Calu3 (cell line): ENCODE measurements around the gene KCNS3. TPM values are rescaled to one million over a fixed set of nuclear protein-coding genes. Genes with fewer than 3 reads are reported as not detected.

Source experiments
- BruUV-seq: library from RNA; stranded (reverse); fragments of 400-500 nt; replicated peaks from 2 replicates; lab custom pipeline; 2021; lab: Mats Ljungman, UMichigan
- CTCF ChIA-PET: fragments of 300-600 bp; sonication (Branson Sonifier 250); formaldehyde crosslinking; loops from one replicate; lab custom pipeline; 2022; ENCODE audit warnings: antibody characterized with exemption; lab: Charles Lee
- DNase-seq: peaks from one replicate; pipeline ENCODE4 v3.0.0; 2022
- H3K27ac Mint-ChIP-seq: one replicate; pipeline ENCODE4 v1.8.0; 2022; ENCODE audit warnings: mixed read lengths; ENCODE audit not compliant: unreplicated experiment
- H3K27me3 Mint-ChIP-seq: one replicate; pipeline ENCODE4 v1.8.0; 2022; ENCODE audit warnings: mixed read lengths; ENCODE audit not compliant: unreplicated experiment
- H3K36me3 Mint-ChIP-seq: one replicate; pipeline ENCODE4 v1.8.0; 2022; ENCODE audit warnings: mild to moderate bottlenecking, moderate library complexity, mixed read lengths; ENCODE audit not compliant: insufficient read depth, unreplicated experiment
- H3K4me1 Mint-ChIP-seq: one replicate; pipeline ENCODE4 v1.8.0; 2022; ENCODE audit warnings: mild to moderate bottlenecking, low read depth, mixed read lengths; ENCODE audit not compliant: unreplicated experiment
- H3K4me3 Mint-ChIP-seq: one replicate; pipeline ENCODE4 v1.8.0; 2022; ENCODE audit warnings: mild to moderate bottlenecking, low read depth, moderate library complexity, mixed read lengths; ENCODE audit not compliant: unreplicated experiment
- H3K9me3 Mint-ChIP-seq: one replicate; pipeline ENCODE4 v1.8.0; 2022; ENCODE audit warnings: low read depth, mixed read lengths; ENCODE audit not compliant: unreplicated experiment
- CTCF ChIP-seq: fragments of 200-600 bp; IDR thresholded peaks from one replicate; pipeline ENCODE4 v1.8.0; 2022; ENCODE audit warnings: antibody characterized with exemption; ENCODE audit not compliant: unreplicated experiment
- intact Hi-C: fragments of 100-400 bp; cut with micrococcal nuclease; formaldehyde crosslinking; loops from one replicate; pipeline ENCODE4 v1.10.0; 2022; ENCODE audit not compliant: unreplicated experiment
- total RNA-seq: library from RNA; stranded (reverse); gene quantifications from 2 replicates; pipeline ENCODE4 v1.2.3, GENCODE V29; 2022

Gene KCNS3
- total RNA-seq, 1 experiment from 2014 or later, result 5.0 TPM

GRCh38 chr2:17876590-17876989 lies 1.9 kb upstream of the KCNS3 start:
- CTCF ChIA-PET, result interaction anchor here (0.6 kb wide), 1 partner anchor 67 kb away, joined by 5 read pairs; no protein-coding TSS in a partner anchor
- Mint-ChIP-seq H3K4me1 (no peaks in the 10 kb centered on the region), H3K4me3 (no peak overlapping the region), H3K27ac (no peak overlapping the region), H3K36me3 (peaks cover 14% of the 10 kb centered on the region), H3K9me3 (no peaks in the 10 kb centered on the region), H3K27me3 (peaks cover 96% of the 10 kb centered on the region)
- no peak for TF ChIP-seq CTCF
- no TSS peak for BruUV-seq
- intact Hi-C loops, result no loop called here
- no peak for DNase-seq

GRCh38 chr2:17877811-17878280 lies 621 bp upstream of the KCNS3 start:
- no peak for DNase-seq
- no peak for TF ChIP-seq CTCF
- intact Hi-C loops, result no loop called here
- no peaks in the 10 kb centered on the region for H3K4me1 Mint-ChIP-seq
- H3K27ac Mint-ChIP-seq, result no peak overlapping the region
- peaks cover 92% of the 10 kb centered on the region for H3K27me3 Mint-ChIP-seq
- H3K4me3 Mint-ChIP-seq, result peak overlapping the region; percentile 78
- no TSS peak for BruUV-seq
- peaks cover 14% of the 10 kb centered on the region for H3K36me3 Mint-ChIP-seq
- CTCF ChIA-PET, result no interaction called here
- H3K9me3 Mint-ChIP-seq, result no peaks in the 10 kb centered on the region

- peak; percentile 68 for DNase-seq
- CTCF ChIA-PET, result interaction anchor here (0.7 to 1.0 kb wide), 2 partner anchors 14 to 39 kb away, joined by 3 to 4 read pairs; no protein-coding TSS in a partner anchor
- BruUV-seq, result no TSS peak
Observed at GRCh38 chr2:17879137-17879912, 858 bp downstream of the KCNS3 start.

GRCh38 chr2:17879913-17880274 lies 1.4 kb downstream of the KCNS3 start:
- CTCF ChIA-PET, result interaction anchor here (0.7 to 1.0 kb wide), 2 partner anchors 13 to 39 kb away, joined by 3 to 4 read pairs; no protein-coding TSS in a partner anchor
- H3K4me3 Mint-ChIP-seq, result peak overlapping the region; percentile 78
- peaks cover 74% of the 10 kb centered on the region for H3K27me3 Mint-ChIP-seq
- H3K36me3 Mint-ChIP-seq, result peaks cover 14% of the 10 kb centered on the region
- no TSS peak for BruUV-seq
- intact Hi-C loops, result no loop called here
- TF ChIP-seq CTCF, result no peak
- no peak overlapping the region for H3K27ac Mint-ChIP-seq
- H3K4me1 Mint-ChIP-seq, result no peaks in the 10 kb centered on the region
- no peaks in the 10 kb centered on the region for H3K9me3 Mint-ChIP-seq
- no peak for DNase-seq

More at GRCh38 chr2:17879137-17879912, 858 bp downstream of the KCNS3 start:
- no peak for TF ChIP-seq CTCF
- Mint-ChIP-seq H3K27me3 (peaks cover 77% of the 10 kb centered on the region), H3K9me3 (no peaks in the 10 kb centered on the region), H3K36me3 (peaks cover 14% of the 10 kb centered on the region), H3K27ac (no peak overlapping the region), H3K4me1 (no peaks in the 10 kb centered on the region), H3K4me3 (peak overlapping the region; percentile 78)
- intact Hi-C loops, result no loop called here
